ENCODE measurements around the gene MYH13.

DNA sequence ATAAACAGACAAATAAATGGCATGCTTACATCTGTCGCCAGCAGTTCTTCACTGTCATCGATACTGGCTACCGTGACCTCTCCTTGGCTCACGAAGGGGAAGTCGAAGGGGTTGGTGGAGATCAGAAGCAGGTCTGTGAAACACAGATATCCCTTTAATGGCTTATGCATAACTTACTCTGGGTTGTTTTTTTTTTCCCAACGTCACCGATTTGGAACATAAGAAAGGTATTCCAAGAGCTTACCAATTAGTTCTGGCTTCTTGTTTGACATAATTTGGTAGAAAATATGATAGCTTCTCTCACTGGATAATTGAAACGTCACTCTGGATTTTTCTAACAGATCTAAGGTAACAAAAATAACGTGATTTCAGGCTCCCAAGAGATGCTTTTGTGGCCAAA, 18.2 kb downstream of the MYH13 start:
- TF ChIP-seq POLR2A (IDR thresholded peaks at IDR 0.05; ENCODE audit: low read length) (no peak), GATA1 (IDR thresholded peaks at IDR 0.05; ENCODE audit: low read depth, low read length) (no peak)

Measured in erythroblast (primary cell).